WTC11 (cell line): ENCODE data around the gene MON1A. TPM values are rescaled to one million over a fixed set of nuclear protein-coding genes. Genes with fewer than 3 reads are reported as not detected.

Source experiments
- ATAC-seq: fragments of 200-7000 bp; cut with Tn5 transposase; 2 replicates; pipeline ENCODE4 v1.10.0; 2021; ENCODE audit warnings: mild to moderate bottlenecking, moderate library complexity
- CTCF ChIA-PET: fragments of 300-600 bp; sonication (Branson Sonifier 250); formaldehyde crosslinking; loops from one replicate; lab custom pipeline; 2021; ENCODE audit warnings: antibody characterized with exemption; lab: Charles Lee
- POLR2A ChIA-PET: fragments of 350-600 bp; sonication (Branson Sonifier 250); formaldehyde crosslinking; loops from one replicate; lab custom pipeline; 2021; ENCODE audit warnings: antibody characterized with exemption; lab: Charles Lee
- DNase-seq: peaks from one replicate; pipeline ENCODE4 v3.0.0; 2021; ENCODE audit warnings: low spot score
- H3K27ac Mint-ChIP-seq: 2 replicates; pipeline ENCODE4 v1.8.0; 2021; ENCODE audit warnings: mixed read lengths
- H3K27me3 Mint-ChIP-seq: 2 replicates; pipeline ENCODE4 v1.8.0; 2021; ENCODE audit warnings: low read depth, mild to moderate bottlenecking, moderate library complexity, mixed read lengths
- H3K36me3 Mint-ChIP-seq: 2 replicates; pipeline ENCODE4 v1.8.0; 2021; ENCODE audit warnings: mixed read lengths
- H3K4me1 Mint-ChIP-seq: 2 replicates; pipeline ENCODE4 v1.8.0; 2022; ENCODE audit warnings: mixed read lengths
- H3K4me3 Mint-ChIP-seq: 2 replicates; pipeline ENCODE4 v1.8.0; 2021; ENCODE audit warnings: mild to moderate bottlenecking, moderate library complexity, mixed read lengths
- H3K9me3 Mint-ChIP-seq: 2 replicates; pipeline ENCODE4 v1.8.0; 2021; ENCODE audit warnings: mixed read lengths
- ATF1 ChIP-seq: sonication (generic); formaldehyde crosslinking; IDR thresholded peaks from 2 replicates; pipeline ENCODE4 v1.8.1; 2023; ENCODE audit warnings: mild to moderate bottlenecking, moderate library complexity, missing genetic modification reagents
- ELF4 ChIP-seq: sonication (generic); formaldehyde crosslinking; IDR thresholded peaks from 2 replicates; pipeline ENCODE4 v1.8.1; 2022; ENCODE audit warnings: low read depth, mild to moderate bottlenecking, moderate library complexity, missing genetic modification reagents
- ESRRA ChIP-seq: sonication (generic); formaldehyde crosslinking; IDR thresholded peaks from 2 replicates; pipeline ENCODE4 v1.8.1; 2022; ENCODE audit warnings: mild to moderate bottlenecking, missing genetic modification reagents, borderline replicate concordance
- FOXK1 ChIP-seq: sonication (generic); formaldehyde crosslinking; IDR thresholded peaks from 2 replicates; pipeline ENCODE4 v1.8.0; 2022; ENCODE audit warnings: mild to moderate bottlenecking, moderate library complexity, missing genetic modification reagents
- GABPB1 ChIP-seq: sonication (generic); formaldehyde crosslinking; IDR thresholded peaks from 2 replicates; pipeline ENCODE4 v1.8.1; 2023; ENCODE audit warnings: mild to moderate bottlenecking, missing genetic modification reagents
- HMGA2 ChIP-seq: fragments of 250-450 bp; sonication (Bioruptor Pico); IDR thresholded peaks from 2 replicates; pipeline ENCODE4 v1.4.0; 2021; ENCODE audit warnings: mild to moderate bottlenecking, moderate library complexity
- MAX ChIP-seq: sonication (generic); formaldehyde crosslinking; IDR thresholded peaks from 2 replicates; pipeline ENCODE4 v1.8.0; 2022; ENCODE audit warnings: mild to moderate bottlenecking, missing genetic modification reagents
- MLX ChIP-seq: sonication (generic); formaldehyde crosslinking; IDR thresholded peaks from 2 replicates; pipeline ENCODE4 v1.8.1; 2023; ENCODE audit warnings: mild to moderate bottlenecking, missing genetic modification reagents, moderate library complexity
- MYBL2 ChIP-seq: sonication (generic); formaldehyde crosslinking; IDR thresholded peaks from 2 replicates; pipeline ENCODE4 v1.8.1; 2023; ENCODE audit warnings: mild to moderate bottlenecking, moderate library complexity, missing genetic modification reagents
- PRDM15 ChIP-seq: sonication (generic); formaldehyde crosslinking; IDR thresholded peaks from 2 replicates; pipeline ENCODE4 v1.8.0; 2022; ENCODE audit warnings: missing genetic modification reagents
- PRRX2 ChIP-seq: fragments of 250-450 bp; sonication (Bioruptor Pico); IDR thresholded peaks from 2 replicates; pipeline ENCODE4 v1.8.0; 2021; ENCODE audit warnings: mild to moderate bottlenecking
- SP1 ChIP-seq: sonication (generic); formaldehyde crosslinking; conservative IDR thresholded peaks from 2 replicates; pipeline ENCODE4 v1.8.1; 2022; ENCODE audit warnings: missing genetic modification reagents
- TEAD1 ChIP-seq: sonication (generic); formaldehyde crosslinking; IDR thresholded peaks from 2 replicates; pipeline ENCODE4 v1.8.0; 2022; ENCODE audit warnings: mild to moderate bottlenecking, missing genetic modification reagents
- USF1 ChIP-seq: sonication (generic); formaldehyde crosslinking; IDR thresholded peaks from 2 replicates; pipeline ENCODE4 v1.8.0; 2022; ENCODE audit warnings: mild to moderate bottlenecking, missing genetic modification reagents
- ZNF232 ChIP-seq: sonication (generic); formaldehyde crosslinking; IDR thresholded peaks from 2 replicates; pipeline ENCODE4 v1.8.0; 2022; ENCODE audit warnings: mild to moderate bottlenecking, missing genetic modification reagents
- total RNA-seq: library from RNA; stranded (reverse); gene quantifications from 3 replicates; pipeline ENCODE4 v1.2.3, GENCODE V29; 2021
- TF ChIP-seq, protein P1 (sequence below): sonication (generic); formaldehyde crosslinking; IDR thresholded peaks from 2 replicates; pipeline ENCODE4 v1.8.1; 2023; ENCODE audit warnings: mild to moderate bottlenecking, missing genetic modification reagents, moderate library complexity
- TF ChIP-seq, protein P2 (sequence below): sonication (generic); formaldehyde crosslinking; IDR thresholded peaks from 2 replicates; pipeline ENCODE4 v1.8.0; 2022; ENCODE audit warnings: mild to moderate bottlenecking, missing genetic modification reagents

MON1A gene
- total RNA-seq, 1 experiment from 2014 or later, result 8.6 TPM

DNA sequence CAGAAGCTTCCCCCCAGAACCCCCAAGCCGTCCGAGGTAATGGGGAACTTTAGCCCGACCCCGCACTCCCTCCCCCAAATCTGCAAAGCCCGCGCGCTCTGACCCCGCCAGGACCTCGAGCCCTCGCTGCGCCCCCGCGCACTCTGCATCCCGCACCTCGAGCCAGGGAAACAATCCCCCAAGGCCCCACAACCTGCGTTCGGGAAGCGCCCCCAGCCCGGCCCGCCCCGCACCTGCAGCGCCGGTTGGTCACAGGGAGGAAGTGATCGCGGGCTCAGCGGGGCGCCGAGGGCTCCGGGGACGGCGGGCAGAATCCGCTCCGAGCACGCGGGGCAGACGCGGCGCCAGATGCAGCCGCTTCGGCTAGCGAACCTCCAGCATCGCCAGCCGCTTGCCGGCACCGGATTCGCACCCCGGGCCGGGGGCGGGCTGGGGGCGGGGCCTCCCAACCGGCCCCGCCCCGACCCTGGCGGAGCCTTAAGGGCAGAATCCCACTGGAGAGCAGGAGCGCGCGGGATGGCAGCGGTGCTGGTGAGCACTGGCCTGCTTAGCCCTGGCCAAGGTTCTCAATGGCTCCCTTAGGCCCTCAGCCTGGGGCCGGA is 60.0 kb downstream of the MON1A start, which contains the start of gene CAMKV (continued):
- TF ChIP-seq PRDM15 (CRISPR knock-in tag), result no peak
- 0 out of 2 replicates have a peak, but pooled peaks have one; percentile 79 for TF ChIP-seq MLX (CRISPR knock-in tag)
- TF ChIP-seq, protein P1, sequence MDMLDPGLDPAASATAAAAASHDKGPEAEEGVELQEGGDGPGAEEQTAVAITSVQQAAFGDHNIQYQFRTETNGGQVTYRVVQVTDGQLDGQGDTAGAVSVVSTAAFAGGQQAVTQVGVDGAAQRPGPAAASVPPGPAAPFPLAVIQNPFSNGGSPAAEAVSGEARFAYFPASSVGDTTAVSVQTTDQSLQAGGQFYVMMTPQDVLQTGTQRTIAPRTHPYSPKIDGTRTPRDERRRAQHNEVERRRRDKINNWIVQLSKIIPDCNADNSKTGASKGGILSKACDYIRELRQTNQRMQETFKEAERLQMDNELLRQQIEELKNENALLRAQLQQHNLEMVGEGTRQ (CRISPR knock-in tag), result no peak

- peaks cover 42% of the 10 kb centered on the region for H3K4me1 Mint-ChIP-seq
- DNase-seq (peak; percentile 66), ATAC-seq (peak; percentile 35)
- peak overlapping the region; percentile 65 for H3K4me3 Mint-ChIP-seq
- no peaks in the 10 kb centered on the region for H3K9me3 Mint-ChIP-seq
- no peak overlapping the region for H3K27ac Mint-ChIP-seq
- POLR2A ChIA-PET, result interaction anchor here (0.8 to 1.8 kb wide), 4 partner anchors 9 to 66 kb away, joined by 3 to 10 read pairs (median 4); partner anchors contain the start of genes INKA1 and MON1A
- CTCF ChIA-PET, result interaction anchor here (0.8 to 6.0 kb wide), 14 partner anchors 9 to 168 kb away, joined by 3 to 37 read pairs (median 6); partner anchors contain the start of genes INKA1 and MON1A
- H3K36me3 Mint-ChIP-seq, result no peaks in the 10 kb centered on the region
- H3K27me3 Mint-ChIP-seq, result peaks cover 4% of the 10 kb centered on the region
- TF ChIP-seq TEAD1 (CRISPR knock-in tag) (0 out of 2 replicates have a peak, but pooled peaks have one; percentile 24), FOXK1 (CRISPR knock-in tag) (0 out of 2 replicates have a peak, but pooled peaks have one; percentile 54), HMGA2 (CRISPR knock-in tag) (no peak), ZNF232 (no peak), USF1 (CRISPR knock-in tag) (peak; percentile 49; the same call in 1 of the 2 replicates), ELF4 (CRISPR knock-in tag) (no peak), PRRX2 (no peak), GABPB1 (CRISPR knock-in tag) (no peak), SP1 (0 out of 2 replicates have a peak, but pooled peaks have one; percentile 25), MAX (CRISPR knock-in tag) (peak; percentile 36; the same call in 1 of the 2 replicates), MYBL2 (CRISPR knock-in tag) (0 out of 2 replicates have a peak, but pooled peaks have one; percentile 27), ATF1 (no peak), ESRRA (no peak)
- TF ChIP-seq, protein P2, sequence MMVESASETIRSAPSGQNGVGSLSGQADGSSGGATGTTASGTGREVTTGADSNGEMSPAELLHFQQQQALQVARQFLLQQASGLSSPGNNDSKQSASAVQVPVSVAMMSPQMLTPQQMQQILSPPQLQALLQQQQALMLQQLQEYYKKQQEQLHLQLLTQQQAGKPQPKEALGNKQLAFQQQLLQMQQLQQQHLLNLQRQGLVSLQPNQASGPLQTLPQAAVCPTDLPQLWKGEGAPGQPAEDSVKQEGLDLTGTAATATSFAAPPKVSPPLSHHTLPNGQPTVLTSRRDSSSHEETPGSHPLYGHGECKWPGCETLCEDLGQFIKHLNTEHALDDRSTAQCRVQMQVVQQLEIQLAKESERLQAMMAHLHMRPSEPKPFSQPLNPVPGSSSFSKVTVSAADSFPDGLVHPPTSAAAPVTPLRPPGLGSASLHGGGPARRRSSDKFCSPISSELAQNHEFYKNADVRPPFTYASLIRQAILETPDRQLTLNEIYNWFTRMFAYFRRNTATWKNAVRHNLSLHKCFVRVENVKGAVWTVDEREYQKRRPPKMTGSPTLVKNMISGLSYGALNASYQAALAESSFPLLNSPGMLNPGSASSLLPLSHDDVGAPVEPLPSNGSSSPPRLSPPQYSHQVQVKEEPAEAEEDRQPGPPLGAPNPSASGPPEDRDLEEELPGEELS (CRISPR knock-in tag), result no peak; the same call in 1 of the 2 replicates
- TF ChIP-seq, protein P1 (CRISPR knock-in tag), result peak; percentile 47
- TF ChIP-seq, all 79 proteins: peak for 7
Measured at GRCh38 chr3:49868862-49869466, 60.6 kb downstream of the MON1A start.
